PC-9 (cell line): ENCODE measurements around the gene ANXA2. TPM values are rescaled to one million over a fixed set of nuclear protein-coding genes. Genes with fewer than 3 reads are reported as not detected.

Source experiments
- BruUV-seq: library from RNA; stranded (reverse); fragments of 400-500 nt; replicated peaks from 2 replicates; lab custom pipeline; 2021; lab: Mats Ljungman, UMichigan
- CTCF ChIA-PET: fragments of 300-600 bp; sonication (Branson Sonifier 250); formaldehyde crosslinking; loops from one replicate; lab custom pipeline; 2022; ENCODE audit warnings: antibody characterized with exemption; lab: Charles Lee
- POLR2A ChIA-PET: fragments of 300-600 bp; sonication (Branson Sonifier 250); formaldehyde crosslinking; loops from one replicate; lab custom pipeline; 2022; ENCODE audit warnings: antibody characterized with exemption; ENCODE audit not compliant: unreplicated experiment; lab: Charles Lee
- DNase-seq, 2 experiments: peaks; one replicate each; pipeline versions ENCODE4 v3.0.0 to v3.0.0-alpha.2; 2015 to 2022; ENCODE audit warnings: mixed read lengths in 1 of 2
- H2AFZ ChIP-seq: fragments of 200-600 bp; sonication (generic); 2 replicates; pipeline ENCODE4 v1.8.1; 2017; ENCODE audit warnings: antibody characterized with exemption
- H3F3A ChIP-seq: fragments of 200-600 bp; sonication (generic); 2 replicates; pipeline ENCODE4 v1.8.1; 2017; ENCODE audit warnings: antibody characterized with exemption, mild to moderate bottlenecking, low read depth; ENCODE audit not compliant: insufficient read depth
- H3K27ac ChIP-seq: fragments of 200-600 bp; sonication (generic); 2 replicates; pipeline ENCODE4 v1.6.1; 2016; ENCODE audit warnings: mixed run types
- H3K27me3 ChIP-seq: fragments of 200-600 bp; sonication (generic); 2 replicates; pipeline ENCODE4 v1.6.1; 2016; ENCODE audit warnings: low read depth, mixed run types; ENCODE audit not compliant: insufficient read depth
- H3K36me3 ChIP-seq: fragments of 200-600 bp; sonication (generic); 2 replicates; pipeline ENCODE4 v1.6.1; 2016; ENCODE audit warnings: low read depth, mixed run types
- H3K4me1 ChIP-seq: fragments of 200-600 bp; sonication (generic); replicated peaks from 2 replicates; pipeline ENCODE4 v1.6.1; 2016; ENCODE audit warnings: mixed run types; ENCODE audit not compliant: insufficient read depth
- H3K4me2 ChIP-seq: fragments of 200-600 bp; sonication (generic); 2 replicates; pipeline ENCODE4 v1.6.1; 2017; ENCODE audit warnings: mixed run types
- H3K4me3 ChIP-seq: fragments of 200-600 bp; sonication (generic); 2 replicates; pipeline ENCODE4 v1.6.1; 2016; ENCODE audit warnings: mixed run types
- H3K79me2 ChIP-seq: fragments of 200-600 bp; sonication (generic); 2 replicates; pipeline ENCODE4 v1.6.1; 2017; ENCODE audit warnings: low read depth, mixed run types
- H3K9me2 ChIP-seq: fragments of 200-600 bp; sonication (generic); 2 replicates; pipeline ENCODE4 v1.8.1; 2017; ENCODE audit warnings: mild to moderate bottlenecking; ENCODE audit not compliant: insufficient read depth
- H3K9me3 ChIP-seq: fragments of 200-600 bp; sonication (generic); 2 replicates; pipeline ENCODE4 v1.8.1; 2016; ENCODE audit warnings: low read depth; ENCODE audit not compliant: insufficient read depth
- H4K20me1 ChIP-seq: fragments of 200-600 bp; sonication (generic); 2 replicates; pipeline ENCODE4 v1.8.1; 2017; ENCODE audit not compliant: insufficient read depth
- EZH2 ChIP-seq: fragments of 200-600 bp; sonication (generic); IDR thresholded peaks from 2 replicates; pipeline ENCODE4 v1.8.0; 2017; ENCODE audit warnings: antibody characterized with exemption, low read depth
- intact Hi-C: fragments of 100-400 bp; cut with micrococcal nuclease; formaldehyde crosslinking; loops from one replicate; pipeline ENCODE4 v1.10.0; 2022; ENCODE audit not compliant: unreplicated experiment
- total RNA-seq: library from RNA; stranded (reverse); gene quantifications from 2 replicates; pipeline ENCODE4 v1.2.3, GENCODE V29; 2021
- TF ChIP-seq, protein P1 (sequence below): fragments of 200-600 bp; sonication (generic); conservative IDR thresholded peaks from 2 replicates; pipeline ENCODE4 v1.6.1; 2017; ENCODE audit warnings: mixed run types, antibody characterized with exemption, mild to moderate bottlenecking, moderate library complexity

The ANXA2 gene
- total RNA-seq, 1 experiment from 2014 or later = 1,720 TPM

DNA sequence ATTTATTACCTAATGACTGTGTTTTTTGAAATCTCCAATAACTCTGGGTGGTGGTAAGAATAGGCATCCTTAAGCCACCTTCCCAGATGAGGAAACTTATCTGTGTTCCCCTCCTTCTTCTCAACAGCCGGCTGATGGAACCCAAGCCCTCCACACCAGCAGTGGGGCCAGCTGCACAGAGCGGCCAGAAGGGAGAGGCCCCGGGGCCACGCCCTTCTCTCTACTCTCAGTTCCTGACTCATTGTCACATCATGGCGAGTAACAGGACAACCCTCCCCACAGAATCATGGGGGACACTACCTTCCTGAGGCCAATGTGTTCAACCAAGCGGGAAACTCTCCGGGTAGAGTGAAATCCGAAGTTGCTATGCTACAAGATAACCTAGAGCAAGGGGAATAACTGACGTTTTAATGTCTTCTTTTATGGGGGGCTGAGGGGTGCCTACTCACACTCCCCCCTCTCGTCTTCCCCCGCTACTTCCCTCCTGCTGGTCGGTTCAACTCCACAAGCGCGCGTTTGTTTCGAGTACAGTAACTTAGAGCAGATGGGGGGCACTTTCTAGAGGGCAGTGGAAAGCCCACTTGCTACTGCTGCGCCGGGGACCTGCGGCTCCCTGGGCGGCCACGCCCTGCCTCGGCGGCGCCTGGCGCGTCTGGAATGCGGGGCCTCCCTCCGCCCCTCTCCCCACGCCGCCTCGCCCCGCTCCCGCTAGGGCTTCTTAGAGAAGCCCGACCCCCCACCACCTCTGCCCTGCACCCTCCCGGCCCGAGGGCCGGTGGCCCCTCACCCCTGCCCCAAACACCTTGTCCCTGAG lies 621 bp downstream of the ANXA2 start:
- BruUV-seq = no TSS peak
- peak in 1 of 2 experiments; percentile 79 for DNase-seq
- H3K9me2 ChIP-seq = no peaks in the 10 kb centered on the region
- H3K27ac ChIP-seq = peak overlapping the region; percentile 94
- no peaks in the 10 kb centered on the region for H3K27me3 ChIP-seq
- H3K79me2 ChIP-seq = peaks cover 46% of the 10 kb centered on the region
- 0 out of 2 replicates have a peak, but pooled peaks cover 9% of the 10 kb centered on the region for H3K36me3 ChIP-seq
- H4K20me1 ChIP-seq = peaks cover 3% of the 10 kb centered on the region
- H3K9me3 ChIP-seq = no peaks in the 10 kb centered on the region
- POLR2A ChIA-PET = interaction anchor here (1.1 to 1.4 kb wide), 2 partner anchors 10 to 23 kb away, joined by 6 to 49 read pairs (median 18); no protein-coding TSS in a partner anchor
- CTCF ChIA-PET = interaction anchor here (0.7 kb wide), 1 partner anchor 1121 kb away, joined by 3 read pairs; no protein-coding TSS in a partner anchor
- peaks cover 52% of the 10 kb centered on the region for H3K4me1 ChIP-seq
- H3K4me3 ChIP-seq = peak overlapping the region; percentile 68
- intact Hi-C loops = loop anchor here (5.0 kb wide), 1 partner anchor 35 kb away; no protein-coding TSS in a partner anchor
- peaks cover 41% of the 10 kb centered on the region for H3F3A ChIP-seq
- TF ChIP-seq, protein P1, sequence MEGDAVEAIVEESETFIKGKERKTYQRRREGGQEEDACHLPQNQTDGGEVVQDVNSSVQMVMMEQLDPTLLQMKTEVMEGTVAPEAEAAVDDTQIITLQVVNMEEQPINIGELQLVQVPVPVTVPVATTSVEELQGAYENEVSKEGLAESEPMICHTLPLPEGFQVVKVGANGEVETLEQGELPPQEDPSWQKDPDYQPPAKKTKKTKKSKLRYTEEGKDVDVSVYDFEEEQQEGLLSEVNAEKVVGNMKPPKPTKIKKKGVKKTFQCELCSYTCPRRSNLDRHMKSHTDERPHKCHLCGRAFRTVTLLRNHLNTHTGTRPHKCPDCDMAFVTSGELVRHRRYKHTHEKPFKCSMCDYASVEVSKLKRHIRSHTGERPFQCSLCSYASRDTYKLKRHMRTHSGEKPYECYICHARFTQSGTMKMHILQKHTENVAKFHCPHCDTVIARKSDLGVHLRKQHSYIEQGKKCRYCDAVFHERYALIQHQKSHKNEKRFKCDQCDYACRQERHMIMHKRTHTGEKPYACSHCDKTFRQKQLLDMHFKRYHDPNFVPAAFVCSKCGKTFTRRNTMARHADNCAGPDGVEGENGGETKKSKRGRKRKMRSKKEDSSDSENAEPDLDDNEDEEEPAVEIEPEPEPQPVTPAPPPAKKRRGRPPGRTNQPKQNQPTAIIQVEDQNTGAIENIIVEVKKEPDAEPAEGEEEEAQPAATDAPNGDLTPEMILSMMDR = no peak
- TF ChIP-seq EZH2 = no peak
- H2AFZ ChIP-seq = no peak overlapping the region
- H3K4me2 ChIP-seq = peak overlapping the region; percentile 76

DNA sequence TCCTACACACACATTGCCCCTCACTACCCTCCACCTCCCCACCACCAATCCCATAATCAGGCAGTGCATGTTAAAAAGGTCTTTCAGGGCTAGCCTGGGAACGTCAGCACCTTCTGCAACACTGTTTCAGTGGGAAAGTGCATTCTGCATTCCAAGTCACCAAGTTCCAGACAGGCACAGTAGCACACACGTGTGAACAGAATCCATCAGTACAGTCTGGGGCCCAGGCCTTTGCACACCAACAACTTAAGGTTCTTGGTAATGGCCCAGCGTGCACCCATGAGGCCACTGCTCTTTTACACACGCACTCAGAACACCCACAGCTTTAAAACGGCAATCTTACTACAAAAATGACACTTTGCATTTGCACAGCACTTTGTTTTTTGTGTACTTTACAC lies 1.2 kb downstream of the ANXA2 start:
- no TSS peak for BruUV-seq

DNA sequence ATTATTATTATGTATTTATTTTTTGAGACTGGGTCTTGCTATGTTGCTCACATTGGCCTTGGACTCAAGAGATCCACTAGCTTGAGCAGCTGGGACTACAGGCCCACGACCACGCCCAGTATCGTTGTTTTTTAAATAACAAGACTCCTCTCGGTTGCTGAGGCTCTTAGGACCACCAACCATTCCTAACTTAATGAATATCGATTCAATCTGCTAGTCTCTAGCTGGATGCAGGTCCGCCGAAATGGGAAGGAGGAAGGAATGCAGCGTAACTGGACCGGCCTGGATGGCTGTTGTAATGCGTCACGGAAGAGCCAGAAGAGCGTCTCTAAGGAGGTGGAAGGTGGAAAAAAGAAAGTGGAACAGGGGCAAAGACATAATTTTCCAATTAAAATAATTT lies 1.7 kb downstream of the ANXA2 start:
- no peak for DNase-seq
- CTCF ChIA-PET = no interaction called here
- H3K27me3 ChIP-seq = no peaks in the 10 kb centered on the region
- H3K4me1 ChIP-seq = peaks cover 62% of the 10 kb centered on the region
- H4K20me1 ChIP-seq = peaks cover 3% of the 10 kb centered on the region
- no peak overlapping the region for H2AFZ ChIP-seq
- TSS peak; percentile 18 for BruUV-seq
- H3K79me2 ChIP-seq = peaks cover 57% of the 10 kb centered on the region
- H3K36me3 ChIP-seq = 0 out of 2 replicates have a peak, but pooled peaks cover 9% of the 10 kb centered on the region
- intact Hi-C loops = loop anchor here (5.0 kb wide), 1 partner anchor 34 kb away; no protein-coding TSS in a partner anchor
- H3K4me2 ChIP-seq = peak overlapping the region; percentile 76
- H3F3A ChIP-seq = peaks cover 43% of the 10 kb centered on the region
- H3K9me3 ChIP-seq = no peaks in the 10 kb centered on the region
- POLR2A ChIA-PET = interaction anchor here (0.6 to 1.1 kb wide), 3 partner anchors 22 to 568 kb away, joined by 3 to 6 read pairs (median 5); no protein-coding TSS in a partner anchor
- H3K4me3 ChIP-seq = peak overlapping the region; percentile 68
- H3K9me2 ChIP-seq = no peaks in the 10 kb centered on the region
- H3K27ac ChIP-seq = peak overlapping the region; percentile 94
- TF ChIP-seq, protein P1 = no peak
- no peak for TF ChIP-seq EZH2

More for the DNA sequence above, 1.2 kb downstream of the ANXA2 start:
- Histone ChIP-seq H3K27ac (peak overlapping the region; percentile 94), H2AFZ (no peak overlapping the region), H3K4me3 (peak overlapping the region; percentile 68), H3K9me2 (no peaks in the 10 kb centered on the region), H3K9me3 (no peaks in the 10 kb centered on the region), H3K36me3 (0 out of 2 replicates have a peak, but pooled peaks cover 9% of the 10 kb centered on the region), H3K27me3 (no peaks in the 10 kb centered on the region), H3K4me2 (peak overlapping the region; percentile 76), H3K79me2 (peaks cover 52% of the 10 kb centered on the region), H3F3A (peaks cover 43% of the 10 kb centered on the region), H4K20me1 (peaks cover 3% of the 10 kb centered on the region), H3K4me1 (peaks cover 58% of the 10 kb centered on the region)
- intact Hi-C loops = loop anchor here (5.0 kb wide), 1 partner anchor 34 kb away; no protein-coding TSS in a partner anchor
- ChIA-PET CTCF (interaction anchor here (0.7 kb wide), 1 partner anchor 1121 kb away, joined by 3 read pairs; no protein-coding TSS in a partner anchor), POLR2A (interaction anchor here (1.1 kb wide), 1 partner anchor 22 kb away, joined by 6 read pairs; no protein-coding TSS in a partner anchor)
- no peak for TF ChIP-seq EZH2
- TF ChIP-seq, protein P1 = no peak
- DNase-seq = no peak
